Left colon (tissue), 2 donors: ENCODE measurements around the gene TCF19. TPM values are rescaled to one million over a fixed set of nuclear protein-coding genes. Genes with fewer than 3 reads are reported as not detected.
"Not testable (repeated sequence)": the region's sequence is repeated elsewhere in the genome, so short reads cannot be mapped to it uniquely, and the experiment has no call there.

Experiments
- ATAC-seq: fragments of 200-7000 bp; cut with Tn5 transposase; one replicate; pipeline ENCODE4 v1.9.1; 2020; ENCODE audit warnings: mild to moderate bottlenecking, moderate library complexity
- DNase-seq, 2 donors: peaks; one replicate each; pipeline ENCODE4 v3.0.0-alpha.2; 2020
- intact Hi-C, 2 donors: fragments of 100-400 bp; cut with DNase I in 1 of 2; cut with micrococcal nuclease in 1 of 2; formaldehyde crosslinking; loops; one replicate each; pipeline versions ENCODE4 v1.11.2 to v1.14.0; 2022; cut with DNase I, micrococcal nuclease
- total RNA-seq, 2 donors: library from RNA; stranded (reverse); fragmentation: NEBNext Ultra II Directional; extraction: Animal tissue kit (Norgen Biotek cat#: 25700); gene quantifications; one replicate each; pipeline ENCODE4 v1.2.1, GENCODE V29; 2021
- donor health status: DM: no; HTN: no; CAD: no.
- donor health status: DM: yes; HTN: yes; CAD: no.

Gene TCF19
- total RNA-seq, 2 donors from 2014 or later: 4.2 to 7.1 TPM

GRCh38 chr6:31171931-31172905 is 13.8 kb downstream of the TCF19 start:
- ATAC-seq: no peak
- no peak for DNase-seq
- intact Hi-C loops: no loop called here

- intact Hi-C loops: no loop called here
- ATAC-seq (no peak), DNase-seq (no peak)
Measured at GRCh38 chr6:31172973-31173384, 14.6 kb downstream of the TCF19 start.

GRCh38 chr6:31173406-31173805 is 15.0 kb downstream of the TCF19 start:
- ATAC-seq (no peak), DNase-seq (no peak)
- intact Hi-C loops: no loop called here

GRCh38 chr6:31174378-31174777 is 16.0 kb downstream of the TCF19 start:
- DNase-seq (no peak), ATAC-seq (no peak)
- intact Hi-C loops: no loop called here

GRCh38 chr6:31175971-31176370 is 17.6 kb downstream of the TCF19 start:
- ATAC-seq (no peak), DNase-seq (no peak)
- intact Hi-C loops: no loop called here

- DNase-seq (no peak), ATAC-seq (peak; percentile 85)
- intact Hi-C loops: no loop called here
Measured at GRCh38 chr6:31178143-31179041, 20.0 kb downstream of the TCF19 start.

GRCh38 chr6:31179042-31179386 is 20.6 kb downstream of the TCF19 start:
- intact Hi-C loops: no loop called here
- no peak for DNase-seq
- ATAC-seq: peak; percentile 68

- no peak for DNase-seq
- intact Hi-C loops: no loop called here
- ATAC-seq: no peak
Measured at GRCh38 chr6:31179896-31180295, 21.5 kb downstream of the TCF19 start.

- ATAC-seq (peak; percentile 38), DNase-seq (peak in 1 of 2 donors; percentile 62)
- intact Hi-C loops: no loop called here
Measured at GRCh38 chr6:31180500-31180899, 22.1 kb downstream of the TCF19 start.

- DNase-seq, ATAC-seq, intact Hi-C loops: not testable (repeated sequence)
Measured at GRCh38 chr6:31183287-31183686, 24.9 kb downstream of the TCF19 start.

- ATAC-seq, intact Hi-C loops: not testable (repeated sequence)
Measured at GRCh38 chr6:31183859-31184258, 25.5 kb downstream of the TCF19 start.

GRCh38 chr6:31185695-31186051 is 27.3 kb downstream of the TCF19 start:
- intact Hi-C loops, DNase-seq: not testable (repeated sequence)
- ATAC-seq: peak; percentile 0

More at GRCh38 chr6:31183859-31184258, 25.5 kb downstream of the TCF19 start:
- not testable (repeated sequence) for DNase-seq

GRCh38 chr6:31186052-31186734 is 27.8 kb downstream of the TCF19 start:
- intact Hi-C loops: no loop called here
- DNase-seq (peak; percentile 80 to 81), ATAC-seq (peak; percentile 53)

- DNase-seq: no peak
- intact Hi-C loops: no loop called here
Measured at GRCh38 chr6:31187780-31188194, 29.4 kb downstream of the TCF19 start.

GRCh38 chr6:31189223-31189622 is 30.8 kb downstream of the TCF19 start:
- DNase-seq, ATAC-seq, intact Hi-C loops: not testable (repeated sequence)

More at GRCh38 chr6:31187780-31188194, 29.4 kb downstream of the TCF19 start:
- peak; percentile 89 for ATAC-seq

GRCh38 chr6:31190488-31190887 is 32.1 kb downstream of the TCF19 start:
- ATAC-seq (no peak), DNase-seq (no peak)
- intact Hi-C loops: loop anchor here in 1 of 2 donors (5.0 kb wide), 1 partner anchor 53 kb away; the partner anchor contains the start of gene PSORS1C2

GRCh38 chr6:31192431-31193105 is 34.2 kb downstream of the TCF19 start:
- ATAC-seq: peak; percentile 48
- intact Hi-C loops: loop anchor here (2.0 to 5.0 kb wide), 2 partner anchors 55 to 56 kb away; partner anchors contain the start of gene PSORS1C2 (in 1 of the 2)
- peak; percentile 65 to 84 for DNase-seq

- intact Hi-C loops: loop anchor here (2.0 to 5.0 kb wide), 2 partner anchors 56 kb away; partner anchors contain the start of gene PSORS1C2 (in 1 of the 2)
- DNase-seq: peak in 1 of 2 donors; percentile 21
- no peak for ATAC-seq
Measured at GRCh38 chr6:31193206-31193605, 34.8 kb downstream of the TCF19 start.
